OCI-LY1 (cell line): Measurements from ENCODE around the gene ATP7B.

Experiments used
- H2AFZ ChIP-seq: fragments of 200-600 bp; sonication (generic), shearing (Covaris generic); 2 replicates; pipeline ENCODE4 v1.6.0; 2014; ENCODE audit warnings: antibody characterized with exemption, mild to moderate bottlenecking, low read length
- H3F3A ChIP-seq: fragments of 200-600 bp; sonication (generic), shearing (Covaris generic); 2 replicates; pipeline ENCODE4 v1.6.0; 2014; ENCODE audit warnings: mild to moderate bottlenecking, antibody characterized with exemption, low read length, moderate library complexity; ENCODE audit not compliant: insufficient read depth
- H3K27ac ChIP-seq: fragments of 200-600 bp; sonication (generic); 2 replicates; pipeline ENCODE4 v1.5.1; 2014; ENCODE audit warnings: low read length, mixed run types, mild to moderate bottlenecking, low read depth; ENCODE audit not compliant: poor library complexity, severe bottlenecking
- H3K27me3 ChIP-seq: fragments of 200-600 bp; sonication (generic); 2 replicates; pipeline ENCODE4 v1.6.0; 2014; ENCODE audit warnings: antibody characterized with exemption, mild to moderate bottlenecking, low read length, moderate library complexity; ENCODE audit not compliant: insufficient read depth
- H3K36me3 ChIP-seq: fragments of 200-600 bp; sonication (generic); 2 replicates; pipeline ENCODE4 v1.6.1; 2014; ENCODE audit warnings: mild to moderate bottlenecking, antibody characterized with exemption, low read length, moderate library complexity, mixed read lengths; ENCODE audit not compliant: insufficient read depth
- H3K4me1 ChIP-seq: fragments of 200-600 bp; sonication (generic); 2 replicates; pipeline ENCODE4 v1.5.1; 2014; ENCODE audit warnings: mild to moderate bottlenecking, low read length, moderate library complexity; ENCODE audit not compliant: insufficient read depth, severe bottlenecking
- H3K4me2 ChIP-seq: fragments of 200-600 bp; sonication (generic), shearing (Covaris generic); 2 replicates; pipeline ENCODE4 v1.6.1; 2014; ENCODE audit warnings: low read length
- H3K4me3 ChIP-seq: fragments of 200-600 bp; sonication (generic); 2 replicates; pipeline ENCODE4 v1.5.1; 2014; ENCODE audit warnings: low read length, low read depth, mild to moderate bottlenecking, mixed read lengths; ENCODE audit not compliant: poor library complexity, severe bottlenecking
- H3K79me2 ChIP-seq: fragments of 200-600 bp; shearing (Covaris generic); 2 replicates; pipeline ENCODE4 v1.6.1; 2016; ENCODE audit warnings: mixed run types, low read length, mixed read lengths; ENCODE audit not compliant: insufficient read depth
- H3K9ac ChIP-seq: fragments of 200-600 bp; sonication (generic), shearing (Covaris generic); 2 replicates; pipeline ENCODE4 v1.6.1; 2014; ENCODE audit warnings: mild to moderate bottlenecking, low read length, mixed read lengths
- H3K9me2 ChIP-seq: fragments of 200-600 bp; sonication (generic), shearing (Covaris generic); 2 replicates; pipeline ENCODE4 v1.6.1; 2014; ENCODE audit warnings: low read depth, mild to moderate bottlenecking, low read length, mixed read lengths
- H3K9me3 ChIP-seq: fragments of 200-600 bp; shearing (Covaris generic); 2 replicates; pipeline ENCODE4 v1.6.1; 2014; ENCODE audit warnings: low read length, mixed read lengths
- H4K20me1 ChIP-seq: fragments of 200-600 bp; sonication (generic), shearing (Covaris generic); 2 replicates; pipeline ENCODE4 v1.6.0; 2016; ENCODE audit warnings: mild to moderate bottlenecking, low read length; ENCODE audit not compliant: insufficient read depth
- EZH2 ChIP-seq: fragments of 200-600 bp; sonication (generic), shearing (Covaris generic); IDR thresholded peaks from 2 replicates; pipeline ENCODE4 v1.8.0; 2017; ENCODE audit warnings: borderline replicate concordance, mixed run types, mild to moderate bottlenecking, antibody characterized with exemption, low read length, moderate library complexity, mixed read lengths
- TF ChIP-seq, protein P1 (sequence below): fragments of 200-600 bp; sonication (generic), shearing (Covaris generic); IDR thresholded peaks from 2 replicates; pipeline ENCODE4 v1.5.1; 2017; ENCODE audit warnings: mild to moderate bottlenecking, antibody characterized with exemption, low read length, moderate library complexity, mixed read lengths

The ATP7B gene

GRCh38 chr13:51928231-51928630 is 83.0 kb downstream of the ATP7B start:
- no peaks in the 10 kb centered on the region for H3K27me3 ChIP-seq
- H3K79me2 ChIP-seq = no peaks in the 10 kb centered on the region
- no peak overlapping the region for H3K4me2 ChIP-seq
- no peak overlapping the region for H3K27ac ChIP-seq
- TF ChIP-seq, protein P1, sequence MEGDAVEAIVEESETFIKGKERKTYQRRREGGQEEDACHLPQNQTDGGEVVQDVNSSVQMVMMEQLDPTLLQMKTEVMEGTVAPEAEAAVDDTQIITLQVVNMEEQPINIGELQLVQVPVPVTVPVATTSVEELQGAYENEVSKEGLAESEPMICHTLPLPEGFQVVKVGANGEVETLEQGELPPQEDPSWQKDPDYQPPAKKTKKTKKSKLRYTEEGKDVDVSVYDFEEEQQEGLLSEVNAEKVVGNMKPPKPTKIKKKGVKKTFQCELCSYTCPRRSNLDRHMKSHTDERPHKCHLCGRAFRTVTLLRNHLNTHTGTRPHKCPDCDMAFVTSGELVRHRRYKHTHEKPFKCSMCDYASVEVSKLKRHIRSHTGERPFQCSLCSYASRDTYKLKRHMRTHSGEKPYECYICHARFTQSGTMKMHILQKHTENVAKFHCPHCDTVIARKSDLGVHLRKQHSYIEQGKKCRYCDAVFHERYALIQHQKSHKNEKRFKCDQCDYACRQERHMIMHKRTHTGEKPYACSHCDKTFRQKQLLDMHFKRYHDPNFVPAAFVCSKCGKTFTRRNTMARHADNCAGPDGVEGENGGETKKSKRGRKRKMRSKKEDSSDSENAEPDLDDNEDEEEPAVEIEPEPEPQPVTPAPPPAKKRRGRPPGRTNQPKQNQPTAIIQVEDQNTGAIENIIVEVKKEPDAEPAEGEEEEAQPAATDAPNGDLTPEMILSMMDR = no peak
- TF ChIP-seq EZH2 = no peak
- no peak overlapping the region for H3K4me3 ChIP-seq
- no peak overlapping the region for H2AFZ ChIP-seq
- no peaks in the 10 kb centered on the region for H3F3A ChIP-seq
- H3K9me3 ChIP-seq = no peaks in the 10 kb centered on the region
- H3K36me3 ChIP-seq = no peaks in the 10 kb centered on the region
- H4K20me1 ChIP-seq = no peaks in the 10 kb centered on the region
- H3K9ac ChIP-seq = no peak overlapping the region
- H3K4me1 ChIP-seq = no peaks in the 10 kb centered on the region
- H3K9me2 ChIP-seq = no peaks in the 10 kb centered on the region

DNA sequence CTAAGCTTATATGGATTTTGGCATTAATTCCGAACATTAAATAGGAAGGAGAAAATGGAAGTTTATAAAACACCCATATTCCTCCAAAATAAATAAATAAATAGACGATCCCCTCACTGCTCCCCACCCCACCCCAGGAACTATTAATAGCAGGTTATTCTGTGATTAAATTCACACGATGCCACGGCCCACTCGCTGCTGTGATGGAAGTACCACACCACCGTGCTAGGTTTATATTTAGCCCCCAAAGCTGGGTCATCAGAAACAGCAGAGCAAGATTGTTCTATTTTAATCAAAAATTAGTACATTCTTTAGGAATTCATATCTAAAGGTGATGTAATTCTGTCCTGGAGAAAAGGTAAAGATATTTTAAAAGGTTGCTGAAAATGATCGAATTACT is 84.1 kb downstream of the ATP7B start:
- Histone ChIP-seq H2AFZ (no peak overlapping the region), H3K79me2 (no peaks in the 10 kb centered on the region), H3K36me3 (no peaks in the 10 kb centered on the region), H3K9me2 (no peaks in the 10 kb centered on the region), H3K4me3 (no peak overlapping the region), H3K9me3 (no peaks in the 10 kb centered on the region), H3K4me1 (no peaks in the 10 kb centered on the region), H3F3A (no peaks in the 10 kb centered on the region), H3K27ac (no peak overlapping the region), H3K4me2 (no peak overlapping the region), H4K20me1 (no peaks in the 10 kb centered on the region), H3K9ac (no peak overlapping the region), H3K27me3 (0 out of 2 replicates have a peak, but pooled peaks cover under 1% of the 10 kb centered on the region)
- TF ChIP-seq, protein P1 = no peak
- no peak for TF ChIP-seq EZH2

- H3K9me3 ChIP-seq = no peaks in the 10 kb centered on the region
- no peaks in the 10 kb centered on the region for H4K20me1 ChIP-seq
- no peak overlapping the region for H3K4me3 ChIP-seq
- no peak overlapping the region for H3K27ac ChIP-seq
- no peaks in the 10 kb centered on the region for H3K4me1 ChIP-seq
- H3F3A ChIP-seq = no peaks in the 10 kb centered on the region
- H3K27me3 ChIP-seq = 0 out of 2 replicates have a peak, but pooled peaks cover 4% of the 10 kb centered on the region
- no peaks in the 10 kb centered on the region for H3K36me3 ChIP-seq
- H3K9me2 ChIP-seq = no peaks in the 10 kb centered on the region
- no peaks in the 10 kb centered on the region for H3K79me2 ChIP-seq
- no peak overlapping the region for H2AFZ ChIP-seq
- TF ChIP-seq, protein P1 = no peak
- TF ChIP-seq EZH2 = no peak
- H3K4me2 ChIP-seq = no peak overlapping the region
- H3K9ac ChIP-seq = no peak overlapping the region
These were observed 84.7 kb downstream of the ATP7B start for GRCh38 chr13:51926528-51926885.
